ENCODE results near the gene UHMK1. TPM values are rescaled to one million over a fixed set of nuclear protein-coding genes. Genes with fewer than 3 reads are reported as not detected.

Gene UHMK1
- total and polyA plus RNA-seq, 2 of the 4 experiments (the other 2 are of a cell fraction), result 15.6 to 57.9 TPM

- BruUV-seq (replicated peaks), result no TSS peak
- ChIA-PET POLR2A (ENCODE audit: unreplicated experiment) (no interaction called here), CTCF (interaction anchor here (0.7 kb wide), 1 partner anchor 918 kb away, joined by 3 read pairs; no protein-coding TSS in a partner anchor)
- H3K4me1 ChIP-seq (ENCODE audit: control insufficient read depth, insufficient read depth, low read length), result peaks cover 6% of the 10 kb centered on the region
- no peak overlapping the region for H3K4me2 ChIP-seq (ENCODE audit: low read depth, low read length)
- H2BK120ac ChIP-seq (ENCODE audit: low read depth, low read length), result peak overlapping the region; percentile 44; the same call in 1 of the 2 replicates
- TF ChIP-seq ELK1 (IDR thresholded peaks at IDR 0.05; ENCODE audit: borderline replicate concordance, low read depth, low read length) (no peak), FOS (IDR thresholded peaks at IDR 0.05; ENCODE audit: low read depth, low read length) (no peak), RFX5 (IDR thresholded peaks at IDR 0.05; ENCODE audit: low read depth, low read length) (no peak), NFE2L2 (IDR thresholded peaks at IDR 0.05; ENCODE audit: low read depth, low read length) (no peak)
- 0 out of 4 replicates have a peak, but pooled peaks cover 0 to 6% of the 10 kb centered on the region in 2 experiments for H3K79me1 ChIP-seq (ENCODE audit: low read depth in 1 of 2, low read length in 2 of 2)
- no peaks in the 10 kb centered on the region for H3K9me1 ChIP-seq (ENCODE audit: insufficient read depth, low read length)
- H4K8ac ChIP-seq (ENCODE audit: low read depth in 2 of 2, low read length in 2 of 2), result no peak overlapping the region
- H3K23ac ChIP-seq (ENCODE audit: low read depth, low read length), result no peak overlapping the region
- intact Hi-C loops (cut with micrococcal nuclease) (no loop called here), dilution Hi-C loops (cut with HindIII; ENCODE audit: low sequenced_read_pairs, unreplicated experiment) (no loop called here), in situ Hi-C loops (cut with MboI; ENCODE audit: low sequenced_read_pairs) (no loop called here)
- no peak overlapping the region for H3K18ac ChIP-seq (ENCODE audit: low read depth, low read length)
- 0 out of 2 replicates have a peak overlapping the region, but pooled peaks have one; percentile 9 for H3K27ac ChIP-seq (ENCODE audit: insufficient read depth, low read length)
- H3K4ac ChIP-seq (ENCODE audit: low read depth, low read length), result no peak overlapping the region
- no peak overlapping the region for H2AK9ac ChIP-seq (replicated peaks; ENCODE audit: low read depth, low read length, poor library complexity)
- no peak overlapping the region for H3K14ac ChIP-seq (replicated peaks; ENCODE audit: low read depth, low read length)
- H2BK20ac ChIP-seq (ENCODE audit: low read depth, low read length), result peak overlapping the region; percentile 23; the same call in 1 of the 2 replicates
- no peaks in the 10 kb centered on the region for H3K9me3 ChIP-seq (ENCODE audit: control insufficient read depth, insufficient read depth, low read length)
- ATAC-seq (ENCODE audit: low read depth) (peak; percentile 40), DNase-seq (peak; percentile 84)
- no peaks in the 10 kb centered on the region for H3K27me3 ChIP-seq (ENCODE audit: control insufficient read depth, insufficient read depth, low read length)
- no peaks in the 10 kb centered on the region for H3K36me3 ChIP-seq (ENCODE audit: control insufficient read depth, insufficient read depth, low read length)
- H4K91ac ChIP-seq (ENCODE audit: insufficient read depth, low read depth, low read length), result no peak overlapping the region
- H3K9ac ChIP-seq (ENCODE audit: low read depth, low read length), result no peak overlapping the region
- no peak overlapping the region for H3K56ac ChIP-seq (ENCODE audit: extremely low read depth, insufficient read depth, low read length)
- H4K5ac ChIP-seq (ENCODE audit: low read depth, low read length), result no peak overlapping the region; the same call in 1 of the 2 replicates
- WGBS, 2 experiments (ENCODE audit: extremely low coverage in 2 of 2, insufficient read length in 1 of 2), result no CpG with 5 or more reads among the region's 1 CpG
- no peak overlapping the region for H3K4me3 ChIP-seq (ENCODE audit: insufficient read depth, low read depth, low read length)
- H2AFZ ChIP-seq (replicated peaks; ENCODE audit: low read length, poor library complexity), result no peak overlapping the region
- peak overlapping the region; percentile 66 for H2BK5ac ChIP-seq (ENCODE audit: low read depth, low read length, poor library complexity, severe bottlenecking)
- H2AK5ac ChIP-seq (ENCODE audit: low read depth, low read length), result 0 out of 2 replicates have a peak overlapping the region, but pooled peaks have one; percentile 20
- no peaks in the 10 kb centered on the region for H4K20me1 ChIP-seq (ENCODE audit: insufficient read depth, low read length)
- H2BK15ac ChIP-seq (ENCODE audit: low read depth, low read length), result no peak overlapping the region
Measured at GRCh38 chr1:162535501-162535900, 37.9 kb downstream of the UHMK1 start.

Measured in IMR-90 (cell line).